Measurements from ENCODE around the gene LGR5. TPM values are rescaled to one million over a fixed set of nuclear protein-coding genes. Genes with fewer than 3 reads are reported as not detected.

The LGR5 gene
- total RNA-seq, 1 experiment from 2014 or later = not detected

- TF ChIP-seq ZBTB33 (IDR thresholded peaks at IDR 0.05; ENCODE audit: extremely low read depth, insufficient replicate concordance, low read length) (no peak), EGR1 (IDR thresholded peaks at IDR 0.05; ENCODE audit: low read depth) (no peak), ELF1 (IDR thresholded peaks at IDR 0.05; ENCODE audit: borderline replicate concordance, low read depth) (no peak)
Measured at GRCh38 chr12:71499834-71500233, 60.2 kb downstream of the LGR5 start (continued).

- no peak overlapping the region for H3K4me2 ChIP-seq (ENCODE audit: low read length)
Measured at GRCh38 chr12:71503579-71504391, 64.2 kb downstream of the LGR5 start.

More at GRCh38 chr12:71503579-71504391, 64.2 kb downstream of the LGR5 start:
- ChIA-PET POLR2A (no interaction called here), CTCF (no interaction called here), RAD21 (ENCODE audit: low non-redundant PET in 1 of 2, low total read pairs in 2 of 2, uncharacterized antibody in 2 of 2, unreplicated experiment in 2 of 2) (no interaction called here)
- intact Hi-C loops (cut with micrococcal nuclease) = no loop called here
- Histone ChIP-seq H4K20me1 (ENCODE audit: insufficient read depth) (no peaks in the 10 kb centered on the region), H3K9me3 (ENCODE audit: control insufficient read depth in 1 of 2, insufficient read depth in 1 of 2, low read depth in 1 of 2, low read length in 2 of 2) (no peaks in the 10 kb centered on the region), H2AFZ (ENCODE audit: low read depth, low read length, poor library complexity, severe bottlenecking) (no peak overlapping the region), H3K27me3 (ENCODE audit: insufficient read depth, low read length) (no peaks in the 10 kb centered on the region), H3K27ac (ENCODE audit: low read depth, low read length) (no peak overlapping the region), H3K79me2 (ENCODE audit: insufficient read depth, low read length) (no peaks in the 10 kb centered on the region), H3K9me2 (ENCODE audit: insufficient read depth) (peaks cover 1% of the 10 kb centered on the region; the same call in 1 of the 2 replicates), H3K9ac (ENCODE audit: low read length) (no peak overlapping the region), H3K36me3 (ENCODE audit: control insufficient read depth in 1 of 2, insufficient read depth in 2 of 2, low read length in 2 of 2) (no peaks in the 10 kb centered on the region), H3K4me1 (ENCODE audit: control insufficient read depth in 1 of 2, insufficient read depth in 2 of 2, low read length in 2 of 2) (no peaks in the 10 kb centered on the region), H3K4me3 (replicated peaks in 1 of 2; ENCODE audit: low read depth in 1 of 2, low read length in 2 of 2) (no peak overlapping the region)
- no peak for ATAC-seq
- no TSS peak for BruUV-seq (replicated peaks)
- TF ChIP-seq ATF3 (IDR thresholded peaks at IDR 0.05) (no peak), SP1 (IDR thresholded peaks at IDR 0.05; ENCODE audit: low read depth) (no peak), SRF (IDR thresholded peaks at IDR 0.05; ENCODE audit: low read depth) (no peak), SIN3A (IDR thresholded peaks at IDR 0.05; ENCODE audit: low read depth) (no peak), ZBTB33 (IDR thresholded peaks at IDR 0.05; ENCODE audit: extremely low read depth, insufficient replicate concordance, low read length) (no peak), ZFX (IDR thresholded peaks at IDR 0.05) (no peak)
- no peak for DNase-seq (ENCODE audit: low read depth, low spot score)
